Testis (tissue), 5 donors: ENCODE measurements around the gene PDGFRB. TPM values are rescaled to one million over a fixed set of nuclear protein-coding genes. Genes with fewer than 3 reads are reported as not detected.

Source experiments
- DNase-seq: peaks from one replicate; pipeline ENCODE4 v3.0.0-alpha.2; 2019
- H3K27ac ChIP-seq, 2 donors: fragments of 200-600 bp; sonication (generic); one replicate each; pipeline ENCODE4 v1.5.1; 2019
- H3K27me3 ChIP-seq: fragments of 200-600 bp; sonication (generic); one replicate; pipeline ENCODE4 v1.5.1; 2019
- H3K36me3 ChIP-seq: fragments of 200-600 bp; sonication (generic); one replicate; pipeline ENCODE4 v1.5.1; 2017; ENCODE audit warnings: low read depth; ENCODE audit errors: missing control alignments
- H3K4me1 ChIP-seq: fragments of 200-600 bp; sonication (generic); one replicate; pipeline ENCODE4 v1.5.1; 2019
- H3K4me3 ChIP-seq, 2 donors: fragments of 200-600 bp; sonication (generic); one replicate each; pipeline ENCODE4 v1.5.1; 2017 to 2019
- H3K9me3 ChIP-seq: fragments of 200-600 bp; sonication (generic); one replicate; pipeline ENCODE4 v1.5.1; 2017
- POLR2A ChIP-seq: fragments of 450-650 bp; IDR thresholded peaks from one replicate; pipeline ENCODE4 v1.6.1; 2017; ENCODE audit warnings: antibody characterized with exemption, mild to moderate bottlenecking, moderate library complexity
- WGBS, 2 donors: methylation state at CpG; one replicate each; pipeline ENCODE4 v1.1.5; 2018; 5-methylcytosine and 5-hydroxymethylcytosine counted together
- intact Hi-C: fragments of 100-400 bp; cut with DNase I; formaldehyde crosslinking; loops from one replicate; pipeline ENCODE4 v1.15.1; 2023; ENCODE audit warnings: low total_unique reads
- long read RNA-seq, 2 donors: transcript quantifications; one replicate each; lab custom pipeline, GENCODE V29; 2026
- polyA plus RNA-seq: library from polyadenylated mRNA; stranded (reverse); fragments of 350-450 nt; fragmentation: Illumina TruSeq; extraction: RNeasy Lipid Tissue Mini Kit (QIAGEN cat#74804); gene quantifications from one replicate; pipeline ENCODE4 v1.2.3, GENCODE V29; 2014; ENCODE audit warnings: low read depth, low replicate concordance; ENCODE audit not compliant: insufficient read depth
- total RNA-seq, 2 donors: library from RNA; depleted of rRNA; stranded (reverse); fragments of >200 nt; gene quantifications; one replicate each; pipeline ENCODE4 v1.2.3, GENCODE V29; 2016
- TF ChIP-seq, protein P1 (sequence below), 3 experiments: fragments of 450-650 bp in 2 of 3; fragments of 200-600 bp in 1 of 3; sonication (generic) in 1 of 3; IDR thresholded peaks; one replicate each; pipeline ENCODE4 v1.5.1; 2016 to 2019; ENCODE audit warnings: antibody characterized with exemption in 3 of 3, mild to moderate bottlenecking in 2 of 3, moderate library complexity in 1 of 3

Gene PDGFRB
- total RNA-seq (10 to 100 TPM; 71.2 to 87.0 TPM), polyA plus RNA-seq (61.6 TPM)
- long read RNA-seq, donor 1, full-length matches to known transcripts = 6 of 109 reads
- long read RNA-seq, donor 1, partial matches to known transcripts = 103 of 109 reads
- long read RNA-seq, donor 1, other reads (novel, unspliced or antisense) = 0 of 109 reads
- long read RNA-seq, donor 2, full-length matches to known transcripts = 2 of 26 reads
- long read RNA-seq, donor 2, partial matches to known transcripts = 24 of 26 reads
- long read RNA-seq, donor 2, other reads (novel, unspliced or antisense) = 0 of 26 reads

DNA sequence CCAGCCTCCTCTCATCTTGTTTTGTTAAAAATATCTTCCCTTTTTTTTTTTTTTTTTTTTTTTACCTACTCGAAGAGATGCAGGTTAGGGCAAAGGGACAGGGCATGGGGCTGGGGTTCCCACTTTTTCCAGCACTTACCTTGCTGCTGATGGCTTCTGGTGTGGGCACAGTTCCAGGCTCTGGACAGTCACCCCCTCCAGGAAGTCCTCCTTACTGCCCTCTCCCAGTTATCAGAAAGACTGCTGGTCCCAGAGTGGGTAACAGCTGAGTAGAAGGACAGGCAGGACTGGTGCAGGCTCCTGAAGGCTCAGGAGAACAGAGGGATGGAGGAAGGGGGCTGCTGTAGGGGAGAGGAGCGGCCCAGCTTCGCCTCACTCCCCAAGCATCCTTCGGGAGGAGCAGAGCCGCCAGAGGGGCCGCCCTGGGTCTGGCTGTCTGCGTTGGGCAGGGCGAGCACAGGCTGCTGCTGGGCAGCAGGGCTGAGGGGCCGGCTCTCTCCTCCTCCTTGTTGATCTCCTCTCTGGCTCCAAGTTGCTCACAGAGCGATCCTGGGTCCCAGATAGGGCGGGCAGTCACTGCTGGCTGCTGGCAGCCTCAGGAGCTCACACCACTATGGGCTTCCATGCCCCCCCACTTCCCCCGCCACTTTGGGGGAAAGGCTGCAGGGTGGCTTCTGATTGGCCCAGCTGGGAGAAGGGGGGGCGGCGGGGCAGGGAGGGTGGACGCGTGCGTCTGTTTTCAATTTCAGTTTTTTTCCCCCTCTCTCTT is at the start of gene PDGFRB:
Gene PDGFRB (minus strand): TSS at position 588 of the 769 bp plus-strand sequence. CDS start 18,798 bp downstream, outside the sequence.
- intact Hi-C loops = no loop called here
- H3K36me3 ChIP-seq = no peaks in the 10 kb centered on the region
- H3K27ac ChIP-seq = peak within 1 kb of the TSS; percentile 81 to 89
- peaks cover 29% of the 10 kb centered on the region for H3K4me1 ChIP-seq
- H3K9me3 ChIP-seq = no peaks in the 10 kb centered on the region
- TF ChIP-seq, protein P1, sequence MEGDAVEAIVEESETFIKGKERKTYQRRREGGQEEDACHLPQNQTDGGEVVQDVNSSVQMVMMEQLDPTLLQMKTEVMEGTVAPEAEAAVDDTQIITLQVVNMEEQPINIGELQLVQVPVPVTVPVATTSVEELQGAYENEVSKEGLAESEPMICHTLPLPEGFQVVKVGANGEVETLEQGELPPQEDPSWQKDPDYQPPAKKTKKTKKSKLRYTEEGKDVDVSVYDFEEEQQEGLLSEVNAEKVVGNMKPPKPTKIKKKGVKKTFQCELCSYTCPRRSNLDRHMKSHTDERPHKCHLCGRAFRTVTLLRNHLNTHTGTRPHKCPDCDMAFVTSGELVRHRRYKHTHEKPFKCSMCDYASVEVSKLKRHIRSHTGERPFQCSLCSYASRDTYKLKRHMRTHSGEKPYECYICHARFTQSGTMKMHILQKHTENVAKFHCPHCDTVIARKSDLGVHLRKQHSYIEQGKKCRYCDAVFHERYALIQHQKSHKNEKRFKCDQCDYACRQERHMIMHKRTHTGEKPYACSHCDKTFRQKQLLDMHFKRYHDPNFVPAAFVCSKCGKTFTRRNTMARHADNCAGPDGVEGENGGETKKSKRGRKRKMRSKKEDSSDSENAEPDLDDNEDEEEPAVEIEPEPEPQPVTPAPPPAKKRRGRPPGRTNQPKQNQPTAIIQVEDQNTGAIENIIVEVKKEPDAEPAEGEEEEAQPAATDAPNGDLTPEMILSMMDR (IDR thresholded peaks at IDR 0.05) = no peak
- peak; percentile 13 for TF ChIP-seq POLR2A
- 34 to 39% methylated on average over 5 to 17 of the region's 17 CpGs for WGBS, 2 donors
- peak within 1 kb of the TSS; percentile 49 to 66 for H3K4me3 ChIP-seq
- no peaks in the 10 kb centered on the region for H3K27me3 ChIP-seq
- peak; percentile 87 for DNase-seq

DNA sequence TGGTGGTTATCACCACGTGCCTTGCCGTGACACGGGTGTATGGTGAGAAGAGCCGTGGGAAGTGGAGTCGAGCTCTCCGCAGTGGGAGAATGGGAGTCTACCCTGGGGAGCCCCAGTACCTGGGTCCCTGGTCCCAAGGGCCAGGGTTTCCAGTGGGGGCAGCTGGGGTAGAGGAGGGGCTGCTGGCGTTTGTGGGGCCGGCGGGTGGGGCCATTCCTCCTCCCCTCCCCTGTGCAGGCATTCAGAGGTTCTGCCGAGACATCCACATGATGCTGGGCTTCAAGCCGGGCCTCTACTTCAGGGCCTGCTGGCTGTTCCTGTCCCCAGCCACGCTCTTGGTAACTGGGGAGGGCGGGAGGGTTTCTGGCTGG is 48.9 kb upstream of the PDGFRB start:
- 90% methylated on average over 12 of the region's 13 CpGs; no CpG with 5 or more reads in 1 of the 2 donors for WGBS, 2 donors
- no peaks in the 10 kb centered on the region for H3K36me3 ChIP-seq
- DNase-seq = no peak
- TF ChIP-seq, protein P1 (IDR thresholded peaks at IDR 0.05) = no peak
- TF ChIP-seq POLR2A = no peak
- H3K9me3 ChIP-seq = no peaks in the 10 kb centered on the region
- H3K27ac ChIP-seq = no peak overlapping the region
- H3K27me3 ChIP-seq = no peaks in the 10 kb centered on the region
- no peaks in the 10 kb centered on the region for H3K4me1 ChIP-seq
- no peak overlapping the region for H3K4me3 ChIP-seq
- intact Hi-C loops = no loop called here

DNA sequence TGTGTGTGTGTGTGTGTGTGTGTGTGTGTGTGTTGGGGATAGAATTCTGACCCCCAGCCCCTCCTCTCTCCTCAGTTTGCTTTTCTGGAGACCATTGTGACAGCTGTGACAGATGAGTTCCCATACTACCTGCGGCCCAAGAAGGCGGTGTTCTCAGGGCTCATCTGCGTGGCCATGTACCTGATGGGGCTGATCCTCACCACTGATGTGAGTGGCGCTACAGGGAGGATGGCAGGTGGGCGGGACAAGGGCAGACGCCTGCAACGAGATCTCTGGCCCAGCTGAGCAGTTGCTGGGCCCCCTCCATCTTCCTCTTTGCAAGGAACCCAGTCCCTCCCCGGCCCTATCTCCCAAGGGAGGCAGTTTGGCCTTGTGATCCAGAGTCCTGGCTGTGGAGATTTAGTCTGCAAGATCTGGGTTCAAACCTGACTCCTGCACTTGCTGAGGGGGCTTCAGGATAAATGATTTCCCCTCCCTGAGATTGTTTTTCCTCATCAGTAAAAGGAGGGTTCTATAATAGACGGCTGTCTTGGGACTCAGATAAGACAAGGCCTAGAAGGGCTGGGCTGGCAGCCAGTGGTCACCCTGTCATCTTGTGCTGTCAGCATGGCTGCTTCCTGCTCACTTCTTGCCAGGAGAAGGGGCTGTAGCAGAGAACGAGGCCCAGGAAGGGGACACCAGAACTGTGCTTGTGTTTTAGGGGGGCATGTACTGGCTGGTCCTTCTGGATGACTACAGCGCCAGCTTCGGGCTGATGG is 48.4 kb upstream of the PDGFRB start:
- no peak overlapping the region for H3K4me3 ChIP-seq
- peak; percentile 60 for DNase-seq
- intact Hi-C loops = no loop called here
- H3K27me3 ChIP-seq = no peaks in the 10 kb centered on the region
- no peak overlapping the region for H3K27ac ChIP-seq
- WGBS, 2 donors = 78 to 96% methylated on average over 9 to 12 of the region's 12 CpGs
- TF ChIP-seq, protein P1 (IDR thresholded peaks at IDR 0.05) = no peak
- no peak for TF ChIP-seq POLR2A
- H3K9me3 ChIP-seq = no peaks in the 10 kb centered on the region
- no peaks in the 10 kb centered on the region for H3K4me1 ChIP-seq
- no peaks in the 10 kb centered on the region for H3K36me3 ChIP-seq

DNA sequence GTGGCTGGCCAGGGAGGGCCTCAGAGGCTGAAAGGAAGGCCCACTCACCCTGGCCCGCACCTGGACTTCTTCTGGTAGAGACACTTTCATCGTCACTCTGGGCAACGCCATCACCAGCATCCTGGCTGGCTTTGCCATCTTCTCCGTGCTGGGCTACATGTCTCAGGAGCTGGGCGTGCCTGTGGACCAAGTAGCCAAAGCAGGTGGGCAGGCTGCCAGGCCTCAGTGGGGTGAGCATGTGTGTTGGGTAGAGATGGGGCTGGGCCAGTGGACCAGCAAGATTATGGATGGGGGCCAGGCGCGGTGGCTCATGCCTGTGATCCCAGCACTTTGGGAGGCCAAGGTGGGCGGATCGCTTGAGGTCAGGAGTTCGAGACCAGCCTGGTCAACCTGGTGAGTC is 46.9 kb upstream of the PDGFRB start:
- Histone ChIP-seq H3K4me3 (no peak overlapping the region), H3K36me3 (no peaks in the 10 kb centered on the region), H3K9me3 (no peaks in the 10 kb centered on the region), H3K4me1 (no peaks in the 10 kb centered on the region), H3K27me3 (no peaks in the 10 kb centered on the region), H3K27ac (no peak overlapping the region)
- no peak for TF ChIP-seq POLR2A
- TF ChIP-seq, protein P1 (IDR thresholded peaks at IDR 0.05) = no peak
- intact Hi-C loops = no loop called here
- DNase-seq = no peak
- WGBS, 2 donors = 91 to 92% methylated on average over 5 to 10 of the region's 10 CpGs
